Left cardiac atrium (tissue), 4 donors: ENCODE results near the gene MRPL34. TPM values are rescaled to one million over a fixed set of nuclear protein-coding genes. Genes with fewer than 3 reads are reported as not detected.

Experiments used
- ATAC-seq, 2 donors: fragments of 200-7000 bp; cut with Tn5 transposase; one replicate each; pipeline ENCODE4 v1.9.1; 2020; ENCODE audit warnings: mild to moderate bottlenecking in 2 of 2, moderate library complexity in 2 of 2
- DNase-seq: peaks from one replicate; pipeline ENCODE4 v3.0.0-alpha.2; 2020
- intact Hi-C, 2 donors: fragments of 100-400 bp; cut with DNase I; formaldehyde crosslinking; loops; one replicate each; pipeline versions ENCODE4 v1.14.1 to v1.15.1; 2022 to 2023
- total RNA-seq, 2 donors: library from RNA; stranded (reverse); fragmentation: NEBNext Ultra II Directional; extraction: Animal tissue kit (Norgen Biotek cat#: 25700); gene quantifications; one replicate each; pipeline ENCODE4 v1.2.1, GENCODE V29; 2021
- donor health status: DM: no; HTN: yes; CAD: no.
- donor health status: DM: no; HTN: yes; CAD: no; lungs with severe emphysema.
- donor health status: DM: yes; HTN: yes; CAD: no.
- donor health status: Dilated cardiomyopathy.

The MRPL34 gene
- total RNA-seq, 2 donors from 2014 or later = 147 to 152 TPM

GRCh38 chr19:17324357-17325114 lies 18.9 kb downstream of the MRPL34 start:
- ATAC-seq (no peak), DNase-seq (no peak)
- intact Hi-C loops = no loop called here

GRCh38 chr19:17325133-17325532 lies 19.5 kb downstream of the MRPL34 start:
- ATAC-seq (no peak), DNase-seq (no peak)
- intact Hi-C loops = no loop called here

DNA sequence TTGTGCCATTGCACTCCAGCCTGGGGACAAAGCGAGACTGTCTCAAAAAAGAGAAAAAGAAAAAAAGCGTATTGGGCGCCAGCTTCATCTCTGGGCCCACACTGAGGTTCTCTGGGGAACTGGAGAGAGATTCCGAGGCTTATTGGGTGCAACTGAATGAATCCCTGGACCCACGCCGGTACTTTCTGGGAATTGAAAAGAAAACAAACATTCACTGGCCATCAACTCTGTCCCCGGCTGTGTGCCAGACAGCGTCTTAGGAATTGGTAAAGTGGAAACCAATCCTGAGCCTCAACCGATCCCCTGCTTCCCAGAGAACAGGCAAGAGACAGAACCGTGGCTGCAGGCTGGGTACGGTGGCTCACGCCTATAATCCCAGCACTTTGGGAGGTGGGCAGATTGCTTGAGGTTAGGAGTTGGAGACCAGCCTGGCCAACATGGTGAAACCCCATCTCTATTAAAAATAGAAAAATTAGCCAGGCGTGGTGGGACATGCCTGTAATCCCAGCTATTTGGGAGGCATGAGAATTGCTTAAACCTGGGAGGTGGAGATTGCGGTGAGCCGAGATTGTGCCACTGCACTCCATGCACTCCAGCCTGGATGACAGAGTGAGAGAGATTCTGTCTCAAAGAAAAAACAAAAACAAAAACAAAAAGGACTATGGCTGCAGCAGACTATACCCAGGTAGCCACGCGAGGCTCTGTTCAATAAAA lies 20.4 kb downstream of the MRPL34 start:
- DNase-seq = peak; percentile 72
- ATAC-seq = peak in 1 of 2 donors; percentile 67
- intact Hi-C loops = no loop called here

GRCh38 chr19:17326595-17326966 lies 20.9 kb downstream of the MRPL34 start:
- no peak for ATAC-seq
- DNase-seq = no peak
- intact Hi-C loops = no loop called here

DNA sequence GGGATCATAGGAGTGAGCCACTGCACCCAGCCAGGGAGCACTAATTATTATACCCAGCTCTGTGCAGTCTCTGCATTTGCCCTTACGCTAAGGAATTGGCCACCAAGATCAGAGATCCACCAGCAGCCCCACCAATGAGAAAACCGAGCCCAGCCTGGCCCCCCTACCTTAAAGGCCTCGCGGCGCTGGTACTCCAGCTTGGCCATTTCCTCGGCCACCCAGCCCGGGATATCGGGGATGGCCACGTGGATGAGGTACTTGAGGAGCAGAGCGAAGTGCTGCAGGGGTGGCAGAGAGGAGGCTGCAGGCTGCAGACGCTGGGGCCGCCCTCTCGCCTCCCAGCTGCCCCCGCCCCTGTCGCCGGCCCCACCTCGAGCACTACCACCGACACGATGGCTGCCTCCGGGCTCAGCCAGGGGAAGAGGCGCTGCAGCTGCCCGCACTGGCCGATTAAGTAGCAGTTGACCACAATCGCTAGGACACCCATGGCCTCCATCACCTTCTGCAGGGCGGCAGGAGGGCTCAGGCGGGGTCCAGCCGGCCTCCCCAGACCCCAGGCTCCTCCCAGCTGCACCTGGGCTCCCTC lies 21.5 kb downstream of the MRPL34 start:
- intact Hi-C loops = no loop called here
- ATAC-seq (no peak), DNase-seq (no peak)

- ATAC-seq = peak; percentile 35 to 78
- intact Hi-C loops = no loop called here
- DNase-seq = peak; percentile 79
Measured at GRCh38 chr19:17327654-17328516, 22.2 kb downstream of the MRPL34 start.

DNA sequence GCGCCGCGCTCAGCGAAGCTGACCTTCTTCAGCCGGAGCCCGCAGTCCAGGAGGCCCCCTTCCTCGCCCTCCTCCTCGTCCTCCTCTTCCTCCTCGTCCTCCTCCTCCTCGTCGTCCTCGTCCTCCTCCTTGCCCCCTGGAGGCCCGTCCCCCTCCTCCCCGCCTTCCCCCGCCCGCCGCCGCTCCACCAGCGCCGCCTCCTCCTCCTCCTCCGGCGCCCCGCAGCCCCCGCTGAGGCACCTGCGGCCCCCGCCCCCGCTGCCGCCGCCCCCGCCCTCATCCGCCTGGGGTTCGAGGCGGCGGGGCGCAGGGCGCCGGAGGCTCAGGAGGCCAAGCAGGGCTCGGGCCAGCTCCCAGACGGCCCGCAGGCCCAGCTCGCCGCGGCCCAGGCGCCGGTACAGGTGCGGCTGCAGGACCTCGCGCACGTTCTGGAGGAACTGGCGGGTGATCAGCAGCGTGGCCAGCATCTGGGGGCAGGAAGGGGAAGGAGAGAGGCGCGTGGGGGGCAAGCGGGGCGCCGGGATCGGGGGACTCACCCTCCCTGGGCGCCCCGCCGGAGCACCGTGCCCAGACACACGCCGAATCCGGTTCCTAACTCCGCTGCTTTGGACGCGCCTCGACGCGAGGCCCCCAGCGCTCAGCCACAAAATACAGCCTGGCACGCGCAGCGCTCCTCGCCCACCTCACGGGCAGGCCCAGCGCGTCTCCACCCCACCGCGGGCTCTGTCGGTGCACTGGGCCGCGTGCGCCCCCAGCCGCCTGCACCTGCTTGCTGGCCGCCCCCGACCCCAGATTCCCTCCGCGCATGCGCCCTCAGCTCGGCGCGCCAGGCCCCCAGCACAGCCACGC lies 23.1 kb downstream of the MRPL34 start:
- DNase-seq (no peak), ATAC-seq (peak in 1 of 2 donors; percentile 2)
- intact Hi-C loops = no loop called here

DNA sequence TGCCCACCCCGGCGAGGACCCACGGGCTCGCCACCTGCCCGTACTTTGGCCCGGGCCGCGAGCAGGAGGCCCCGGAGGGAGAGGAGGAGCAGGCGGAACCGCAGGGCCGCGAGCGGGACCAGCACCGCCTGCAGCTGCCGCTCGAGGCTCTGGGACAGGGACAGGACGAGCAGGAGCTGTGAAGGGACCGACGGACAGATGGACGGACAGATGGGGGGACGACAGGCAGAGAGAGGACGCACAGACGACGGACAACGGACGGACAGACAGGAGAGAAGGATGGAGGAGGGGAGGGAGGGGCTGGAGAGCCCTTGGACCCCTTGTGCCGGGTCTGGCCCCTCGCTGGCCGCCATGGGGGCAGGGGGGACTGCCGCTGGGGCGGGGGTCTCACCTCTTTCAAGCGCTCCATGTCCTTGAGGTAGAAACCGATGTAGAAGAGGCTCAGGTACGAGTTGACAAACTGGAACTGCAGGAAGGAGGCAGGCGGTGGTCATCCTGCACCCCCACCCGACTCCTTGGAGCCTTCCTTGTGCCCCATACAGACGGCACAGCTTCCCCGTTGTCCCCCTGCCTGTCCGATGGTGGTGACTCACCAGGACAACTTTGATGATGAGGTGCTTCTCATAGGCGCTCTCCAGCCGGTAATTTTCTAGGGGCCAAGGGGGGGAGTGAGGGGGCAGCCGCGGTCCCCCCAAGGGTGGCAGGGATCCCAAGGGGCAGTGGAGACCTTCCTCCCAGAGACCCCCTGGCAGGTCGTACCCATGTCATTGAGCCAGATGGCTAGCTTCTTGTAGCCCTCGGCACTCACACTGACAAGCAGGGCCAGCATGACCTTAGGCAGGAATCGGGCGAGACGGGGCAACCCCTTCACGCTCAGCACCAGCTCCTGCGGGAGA lies 23.9 kb downstream of the MRPL34 start:
- no peak for DNase-seq
- no peak for ATAC-seq
- intact Hi-C loops = no loop called here

- no peak for ATAC-seq
- DNase-seq = no peak
- intact Hi-C loops = no loop called here
Measured at GRCh38 chr19:17330262-17331044, 24.8 kb downstream of the MRPL34 start.

DNA sequence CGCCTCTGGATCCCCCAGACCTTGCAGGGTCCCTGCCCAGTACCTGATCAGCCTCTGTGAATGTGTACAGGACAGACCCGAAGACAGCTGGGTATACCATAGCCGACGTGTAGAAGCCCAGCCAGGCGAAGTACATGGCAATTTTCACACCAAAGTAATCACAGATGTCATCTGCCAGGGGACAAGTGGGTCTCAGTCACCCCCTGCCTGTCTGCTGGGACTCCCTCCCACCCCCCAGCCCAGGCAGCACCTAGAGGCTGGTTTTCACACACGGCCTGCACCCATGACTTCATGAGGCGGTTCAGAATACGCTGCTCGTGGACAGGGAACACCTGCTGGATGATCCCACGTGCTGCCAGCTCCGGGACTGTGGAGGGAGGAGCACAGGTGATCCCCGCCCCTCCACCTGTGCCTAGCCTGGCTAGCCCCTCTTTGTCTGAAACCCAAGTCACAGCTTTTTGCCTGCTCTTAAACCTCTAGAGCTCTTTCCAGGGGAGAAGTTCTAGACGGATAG lies 25.4 kb downstream of the MRPL34 start:
- intact Hi-C loops = no loop called here
- DNase-seq = no peak
- no peak for ATAC-seq

DNA sequence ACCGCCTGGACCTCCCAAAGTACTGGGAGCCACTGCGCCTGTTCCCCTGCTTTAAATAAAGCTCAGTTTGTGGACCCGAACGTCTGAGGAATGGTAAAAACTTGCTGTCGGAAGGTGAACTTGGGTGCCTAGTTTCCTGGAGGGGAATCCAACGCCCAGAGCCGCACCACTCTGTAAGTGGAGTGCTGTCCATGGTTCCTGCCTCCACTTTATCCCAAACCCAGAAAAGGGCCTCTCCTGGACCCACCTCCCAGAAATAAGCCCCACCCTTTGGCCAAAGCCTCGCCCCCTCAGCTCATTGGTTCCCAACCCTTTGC lies 26.6 kb downstream of the MRPL34 start:
- intact Hi-C loops = no loop called here
- ATAC-seq (no peak), DNase-seq (no peak)

GRCh38 chr19:17332677-17333581 lies 27.3 kb downstream of the MRPL34 start:
- DNase-seq (no peak), ATAC-seq (no peak)
- intact Hi-C loops = no loop called here

DNA sequence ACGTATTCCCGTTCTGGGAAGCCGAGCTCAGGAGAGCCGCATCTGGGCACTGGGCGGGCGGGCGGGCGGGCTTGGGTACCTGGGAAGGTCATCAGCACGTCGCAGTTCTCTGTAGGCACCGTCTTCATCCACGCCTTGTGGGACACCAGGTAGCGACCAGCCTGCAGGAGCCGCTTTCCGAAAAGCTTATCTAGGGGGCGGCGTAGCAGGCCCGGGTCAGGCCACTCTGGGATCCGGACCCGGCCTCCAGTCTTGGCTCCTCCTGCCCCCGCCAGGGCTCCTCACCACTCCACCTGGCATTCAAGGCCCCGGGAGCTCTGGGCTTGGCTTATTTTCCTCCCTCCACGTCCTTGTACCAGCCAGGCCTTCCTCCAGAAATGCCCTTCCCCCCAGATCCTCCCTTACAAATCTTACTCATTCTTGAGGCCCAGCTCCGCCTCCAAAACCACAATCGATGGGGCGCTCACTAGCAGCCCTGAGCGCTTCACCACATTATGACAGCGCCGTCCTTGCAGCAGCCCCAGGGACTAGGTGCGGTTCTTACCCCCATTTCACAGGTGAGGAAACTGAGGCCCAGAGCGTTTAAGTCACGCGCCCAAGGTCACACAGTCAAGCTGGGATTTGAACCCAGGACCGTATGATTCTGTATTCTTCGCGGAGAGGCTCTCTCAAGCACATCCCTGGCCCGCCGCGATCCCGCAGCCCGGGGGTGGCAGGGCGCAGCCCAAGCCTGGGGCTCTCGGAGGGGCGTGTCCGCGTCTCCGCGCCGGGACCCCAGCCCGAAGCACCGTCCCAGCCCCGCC lies 28.1 kb downstream of the MRPL34 start:
- DNase-seq (no peak), ATAC-seq (no peak)

GRCh38 chr19:17334414-17335409 lies 29.0 kb downstream of the MRPL34 start, which contains the start of gene ANO8:
TSS of gene ANO8 (minus strand) at chr19:17334855. CDS start at chr19:17334670, 185 bp downstream.
- peak; percentile 96 for DNase-seq
- intact Hi-C loops = no loop called here
- peak; percentile 80 to 82 for ATAC-seq

More for the DNA sequence above, 28.1 kb downstream of the MRPL34 start:
- intact Hi-C loops = no loop called here
